ENCODE measurements around the gene GINS1. TPM values are rescaled to one million over a fixed set of nuclear protein-coding genes. Genes with fewer than 3 reads are reported as not detected.

GINS1 gene
- total and polyA plus RNA-seq, 2 of the 8 experiments (the other 6 are each of a cell fraction or from before 2014, with no cell fraction given): 44.7 to 68.4 TPM

GRCh38 chr20:25369971-25370370 lies 37.5 kb upstream of the GINS1 start (continued):
- TF ChIP-seq GTF2F1 (IDR thresholded peaks at IDR 0.05; ENCODE audit: borderline replicate concordance, low read depth, low read length) (no peak), MAX (IDR thresholded peaks at IDR 0.05) (no peak)

All from H1 (cell line).